H1 (cell line): Measurements from ENCODE around the gene ENPP1.

ENCODE experiments used
- CTCF ChIP-seq, 3 experiments: IDR thresholded peaks; 1 replicate in 2 of 3; 2 replicates in 1 of 3; pipeline versions ENCODE4 v1.5.1 to v1.6.1; 2011; ENCODE audit warnings: low read length in 3 of 3, mild to moderate bottlenecking in 3 of 3, inconsistent platforms in 2 of 3, low read depth in 1 of 3, moderate library complexity in 1 of 3; ENCODE audit not compliant: insufficient read depth in 1 of 3; ENCODE audit errors: control extremely low read depth in 1 of 3
- HDAC2 ChIP-seq, 2 experiments: fragments of 300-600 bp in 1 of 2; sonication (generic) in 1 of 2; IDR thresholded peaks; 2 replicates each; pipeline ENCODE4 v1.6.1; 2011 to 2012; ENCODE audit warnings: low read depth in 2 of 2, low read length in 2 of 2, mild to moderate bottlenecking in 2 of 2, moderate library complexity in 2 of 2, borderline replicate concordance in 1 of 2, inconsistent platforms in 1 of 2
- JUN ChIP-seq: IDR thresholded peaks from 2 replicates; pipeline ENCODE4 v1.6.1; 2011; ENCODE audit warnings: low read depth, mild to moderate bottlenecking, improper control_type of control experiment, low read length
- RAD21 ChIP-seq, 2 experiments: IDR thresholded peaks in 1 of 2; conservative IDR thresholded peaks in 1 of 2; 2 replicates each; pipeline ENCODE4 v1.6.1; 2011; ENCODE audit warnings: low read depth in 2 of 2, low read length in 2 of 2, improper control_type of control experiment in 1 of 2, inconsistent platforms in 1 of 2, mild to moderate bottlenecking in 1 of 2, moderate library complexity in 1 of 2

GRCh38 chr6:131803007-131803769, 4.6 kb upstream of the ENPP1 start:
- no peak for TF ChIP-seq CTCF (IDR thresholded peaks at IDR 0.05; ENCODE audit: control extremely low read depth in 1 of 3, insufficient read depth in 1 of 3, low read depth in 1 of 3, low read length in 3 of 3)
- TF ChIP-seq JUN = no peak
- TF ChIP-seq HDAC2 (IDR thresholded peaks at IDR 0.05; ENCODE audit: borderline replicate concordance in 1 of 2, low read depth in 2 of 2, low read length in 2 of 2) = no peak
- TF ChIP-seq RAD21 (IDR thresholded peaks at IDR 0.05 in 1 of 2, conservative IDR thresholded peaks at IDR 0.05 in 1 of 2; ENCODE audit: low read depth in 2 of 2, low read length in 2 of 2) = no peak
